ENCODE data around the gene TMEM266.

GRCh38 chr15:76206325-76206976 is 146.7 kb downstream of the TMEM266 start:
- TF ChIP-seq CTCF (IDR thresholded peaks at IDR 0.05) (no peak), POLR2A (IDR thresholded peaks at IDR 0.05) (no peak)

Data from testis (tissue), 2 donors.